Measurements from ENCODE around the gene FOXO3.

GRCh38 chr6:108568551-108569305, 8.0 kb downstream of the FOXO3 start:
- TF ChIP-seq MEF2A (IDR thresholded peaks at IDR 0.05; ENCODE audit: borderline replicate concordance, low read depth) = no peak
- TF ChIP-seq, protein P1, sequence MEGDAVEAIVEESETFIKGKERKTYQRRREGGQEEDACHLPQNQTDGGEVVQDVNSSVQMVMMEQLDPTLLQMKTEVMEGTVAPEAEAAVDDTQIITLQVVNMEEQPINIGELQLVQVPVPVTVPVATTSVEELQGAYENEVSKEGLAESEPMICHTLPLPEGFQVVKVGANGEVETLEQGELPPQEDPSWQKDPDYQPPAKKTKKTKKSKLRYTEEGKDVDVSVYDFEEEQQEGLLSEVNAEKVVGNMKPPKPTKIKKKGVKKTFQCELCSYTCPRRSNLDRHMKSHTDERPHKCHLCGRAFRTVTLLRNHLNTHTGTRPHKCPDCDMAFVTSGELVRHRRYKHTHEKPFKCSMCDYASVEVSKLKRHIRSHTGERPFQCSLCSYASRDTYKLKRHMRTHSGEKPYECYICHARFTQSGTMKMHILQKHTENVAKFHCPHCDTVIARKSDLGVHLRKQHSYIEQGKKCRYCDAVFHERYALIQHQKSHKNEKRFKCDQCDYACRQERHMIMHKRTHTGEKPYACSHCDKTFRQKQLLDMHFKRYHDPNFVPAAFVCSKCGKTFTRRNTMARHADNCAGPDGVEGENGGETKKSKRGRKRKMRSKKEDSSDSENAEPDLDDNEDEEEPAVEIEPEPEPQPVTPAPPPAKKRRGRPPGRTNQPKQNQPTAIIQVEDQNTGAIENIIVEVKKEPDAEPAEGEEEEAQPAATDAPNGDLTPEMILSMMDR (IDR thresholded peaks at IDR 0.05) = no peak
- TF ChIP-seq GABPA (IDR thresholded peaks at IDR 0.05; ENCODE audit: low read depth) = no peak
- TF ChIP-seq FOXM1 (IDR thresholded peaks at IDR 0.05; ENCODE audit: low read depth) = no peak
- TF ChIP-seq POLR2AphosphoS5 (IDR thresholded peaks at IDR 0.05; ENCODE audit: low read depth, low read length) = no peak
- no peak for TF ChIP-seq SIN3A (IDR thresholded peaks at IDR 0.05; ENCODE audit: borderline replicate concordance, low read depth, low read length)
- TF ChIP-seq TCF12 (IDR thresholded peaks at IDR 0.05) = no peak

Data from SK-N-SH (cell line).